HL-60/S4 (cell line): ENCODE data around the gene SIX5.

Experiments
- in situ Hi-C: fragments of 300-500 bp; cut with MboI; formaldehyde crosslinking; loops from 2 replicates; pipeline ENCODE4 v1.14.3; 2022; ENCODE audit warnings: low sequenced_read_pairs

SIX5 gene

DNA sequence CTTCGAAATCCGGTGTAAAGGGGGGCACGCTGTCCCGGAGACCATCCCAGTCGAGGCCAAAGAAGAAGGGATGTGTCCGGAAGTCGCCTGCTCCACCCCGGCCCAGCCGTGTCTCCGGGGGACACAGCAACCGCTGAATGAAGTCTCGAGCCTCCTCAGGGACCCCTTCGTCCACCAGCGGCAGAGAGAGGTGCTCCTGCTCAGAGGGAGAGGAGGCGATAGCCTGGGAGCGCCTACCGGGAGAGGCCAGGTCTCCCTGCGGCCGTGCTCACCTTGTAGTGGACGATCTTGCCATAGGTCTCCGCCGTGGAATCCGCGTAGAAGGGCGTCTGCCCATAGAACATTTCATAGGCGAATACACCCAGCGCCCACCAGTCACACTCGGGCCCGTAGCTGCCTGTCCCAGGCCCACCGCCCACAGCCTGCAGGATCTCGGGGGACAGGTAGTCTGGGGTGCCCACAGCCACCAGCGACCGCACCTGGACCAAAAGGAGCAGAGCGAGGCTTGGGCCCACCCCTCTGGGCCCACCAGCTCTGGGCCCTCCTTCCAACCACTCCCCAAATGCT lies 8.4 kb upstream of the SIX5 start:
- in situ Hi-C loops, result no loop called here

DNA sequence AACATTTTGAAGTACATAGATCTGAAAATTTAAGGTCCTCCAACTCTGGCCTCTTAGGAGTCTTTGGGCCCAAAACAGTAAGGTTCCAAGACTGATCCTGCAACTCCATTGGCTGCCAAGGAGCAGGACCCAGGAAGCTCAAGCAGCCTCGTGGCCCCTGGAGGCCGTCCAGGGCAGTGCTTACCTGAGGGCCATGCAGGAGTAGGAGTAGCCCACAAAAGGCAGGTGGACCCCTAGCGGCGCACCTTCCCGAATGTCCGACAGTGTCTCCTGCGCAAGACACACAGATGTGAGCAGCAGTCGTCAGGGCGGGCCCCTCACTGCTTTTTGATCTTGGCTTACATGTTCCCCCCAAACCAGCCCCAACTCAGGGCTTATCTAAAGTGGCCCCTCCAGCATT lies 5.7 kb upstream of the SIX5 start:
- in situ Hi-C loops, result no loop called here

DNA sequence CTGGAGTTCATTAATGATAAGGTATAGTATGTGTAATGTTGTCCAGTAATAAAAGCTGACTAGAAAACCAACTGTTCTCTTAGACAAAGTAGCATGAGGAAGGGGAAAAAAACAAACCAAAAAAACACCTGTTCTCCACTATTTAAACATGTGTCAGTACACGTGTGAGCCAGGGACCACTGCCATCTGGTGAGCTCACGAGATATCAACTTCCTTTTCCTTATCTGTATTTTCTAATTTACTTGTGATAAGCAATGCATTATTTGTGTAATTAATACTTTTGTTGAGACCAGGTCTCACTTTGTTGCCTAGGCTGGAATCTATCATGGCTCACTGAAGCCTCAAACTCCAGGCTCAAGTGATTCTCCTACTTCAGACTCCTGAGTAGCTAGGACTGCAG lies 4.3 kb upstream of the SIX5 start:
- in situ Hi-C loops, result no loop called here

DNA sequence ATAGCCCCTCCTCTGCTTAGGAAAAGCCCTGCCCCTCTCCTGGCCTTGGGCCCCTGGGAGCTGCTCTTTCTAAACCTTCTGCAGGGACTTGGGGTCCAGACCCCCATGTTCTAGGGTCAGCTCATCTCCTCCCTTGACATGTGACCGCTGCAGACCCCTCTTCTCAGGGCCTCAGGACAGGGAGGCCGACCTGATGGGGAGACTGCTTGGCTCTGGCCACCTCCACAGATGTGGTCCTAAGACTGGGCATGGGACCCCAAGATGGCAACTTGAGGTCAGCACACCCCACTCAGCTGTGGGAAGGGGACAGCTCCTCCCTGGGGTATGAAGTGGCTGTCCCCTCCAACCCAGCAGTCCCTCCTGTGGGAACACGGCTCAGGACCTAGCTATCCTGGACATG lies 3.9 kb upstream of the SIX5 start:
- in situ Hi-C loops, result no loop called here

DNA sequence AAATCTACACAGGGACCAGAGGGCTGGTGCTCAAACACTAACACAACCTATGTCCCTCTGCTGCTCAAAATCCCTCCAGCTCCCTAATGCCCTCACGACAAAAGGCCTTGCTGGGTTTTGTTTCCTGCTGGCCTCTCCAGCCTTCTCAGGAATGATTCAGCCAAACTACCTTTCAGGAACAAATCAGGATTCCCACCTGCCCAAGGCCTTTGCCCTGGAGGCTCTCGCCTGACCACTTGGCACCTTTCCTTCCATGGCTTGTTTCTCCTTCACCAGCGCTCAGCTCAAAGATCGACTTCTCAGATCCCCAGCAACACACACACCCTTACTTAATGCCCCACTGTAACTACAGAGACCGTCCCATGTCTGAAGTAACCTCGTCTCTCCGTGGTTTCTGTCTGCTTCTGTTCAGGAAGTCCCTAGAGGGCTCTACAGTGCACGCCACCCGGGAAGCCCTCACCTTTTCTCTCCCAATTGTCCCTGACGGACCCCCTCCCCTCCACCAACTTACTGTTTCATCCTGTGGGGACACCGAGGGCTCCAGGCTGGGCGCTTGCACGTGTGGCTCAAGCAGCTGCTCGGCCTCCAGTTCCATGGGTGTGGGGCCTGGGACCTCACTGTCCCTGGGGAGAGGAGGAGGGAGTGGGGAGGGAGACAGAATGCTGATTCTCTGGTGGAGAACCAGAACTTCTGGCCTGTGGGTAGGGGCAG lies 3.2 kb upstream of the SIX5 start:
- in situ Hi-C loops, result no loop called here

DNA sequence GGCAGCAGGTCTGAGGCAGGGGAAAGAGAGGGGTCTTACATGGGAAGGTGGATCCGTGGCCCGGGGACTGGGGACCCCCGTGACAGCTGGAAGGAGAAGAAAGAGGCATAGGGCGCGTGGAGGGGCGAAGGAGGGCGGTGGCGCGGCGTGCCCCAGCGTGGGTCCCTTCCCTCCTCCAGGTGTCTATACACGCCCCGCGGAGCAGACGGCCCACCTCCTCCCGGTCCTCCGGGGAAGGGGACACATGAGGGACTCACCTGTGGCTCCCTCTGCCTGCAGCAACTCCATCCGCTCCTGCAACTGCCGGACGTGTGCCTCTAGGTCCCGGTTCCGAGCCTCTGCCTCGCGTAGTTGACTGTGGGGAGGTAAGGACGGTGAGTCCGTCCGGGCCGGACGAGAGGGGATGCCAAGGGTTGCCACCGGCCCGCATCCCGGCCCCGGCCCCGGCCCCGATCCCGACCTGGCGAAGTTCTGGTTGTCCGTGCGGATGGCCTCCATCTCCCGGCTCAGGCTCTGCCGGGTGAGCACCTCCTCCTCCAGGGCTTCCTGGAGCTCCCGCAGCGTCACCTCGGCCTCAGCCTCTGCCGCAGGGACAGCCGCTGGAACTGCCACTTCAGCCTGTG lies 2.4 kb upstream of the SIX5 start:
- in situ Hi-C loops, result no loop called here

DNA sequence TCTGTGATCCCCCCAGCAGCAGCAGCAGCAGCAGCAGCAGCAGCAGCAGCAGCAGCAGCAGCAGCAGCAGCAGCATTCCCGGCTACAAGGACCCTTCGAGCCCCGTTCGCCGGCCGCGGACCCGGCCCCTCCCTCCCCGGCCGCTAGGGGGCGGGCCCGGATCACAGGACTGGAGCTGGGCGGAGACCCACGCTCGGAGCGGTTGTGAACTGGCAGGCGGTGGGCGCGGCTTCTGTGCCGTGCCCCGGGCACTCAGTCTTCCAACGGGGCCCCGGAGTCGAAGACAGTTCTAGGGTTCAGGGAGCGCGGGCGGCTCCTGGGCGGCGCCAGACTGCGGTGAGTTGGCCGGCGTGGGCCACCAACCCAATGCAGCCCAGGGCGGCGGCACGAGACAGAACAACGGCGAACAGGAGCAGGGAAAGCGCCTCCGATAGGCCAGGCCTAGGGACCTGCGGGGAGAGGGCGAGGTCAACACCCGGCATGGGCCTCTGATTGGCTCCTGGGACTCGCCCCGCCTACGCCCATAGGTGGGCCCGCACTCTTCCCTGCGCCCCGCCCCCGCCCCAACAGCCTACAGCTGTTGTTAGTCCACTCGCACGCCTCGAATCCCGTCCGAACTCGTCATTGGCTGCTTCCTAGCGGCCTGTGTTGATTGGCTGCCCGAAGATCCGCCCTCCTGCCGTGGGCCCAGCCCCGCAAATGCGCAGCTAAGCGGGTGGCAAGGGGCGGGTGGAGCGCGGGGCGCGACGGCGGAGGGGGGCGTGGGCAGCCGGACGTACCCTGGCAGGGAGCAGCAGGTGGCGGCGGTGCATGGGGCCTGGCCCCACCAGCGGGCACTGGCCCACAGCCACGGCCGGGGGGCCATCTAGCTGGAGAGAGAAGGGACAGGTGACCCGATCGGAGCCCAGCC lies 1.4 kb upstream of the SIX5 start:
- in situ Hi-C loops, result no loop called here

GRCh38 chr19:45769821-45770191 lies 754 bp upstream of the SIX5 start:
- in situ Hi-C loops, result no loop called here

DNA sequence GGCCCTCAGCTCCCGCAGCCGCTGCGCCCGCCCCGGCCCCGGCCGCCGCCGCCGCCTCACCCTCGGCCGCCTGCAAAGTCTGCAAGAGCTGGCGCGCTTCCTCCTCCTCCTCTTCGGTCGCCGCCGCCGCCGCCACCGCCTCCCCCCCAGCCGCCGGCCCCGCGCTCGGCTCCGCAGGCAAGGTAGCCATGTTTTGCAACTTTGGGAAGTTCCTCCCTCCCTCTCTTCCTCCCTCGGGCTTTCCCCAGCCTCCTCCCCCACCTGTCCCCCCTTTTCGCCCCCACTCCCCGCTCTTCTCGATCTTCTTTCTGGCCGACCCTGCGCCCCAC lies 433 bp downstream of the SIX5 start:
- in situ Hi-C loops, result no loop called here

DNA sequence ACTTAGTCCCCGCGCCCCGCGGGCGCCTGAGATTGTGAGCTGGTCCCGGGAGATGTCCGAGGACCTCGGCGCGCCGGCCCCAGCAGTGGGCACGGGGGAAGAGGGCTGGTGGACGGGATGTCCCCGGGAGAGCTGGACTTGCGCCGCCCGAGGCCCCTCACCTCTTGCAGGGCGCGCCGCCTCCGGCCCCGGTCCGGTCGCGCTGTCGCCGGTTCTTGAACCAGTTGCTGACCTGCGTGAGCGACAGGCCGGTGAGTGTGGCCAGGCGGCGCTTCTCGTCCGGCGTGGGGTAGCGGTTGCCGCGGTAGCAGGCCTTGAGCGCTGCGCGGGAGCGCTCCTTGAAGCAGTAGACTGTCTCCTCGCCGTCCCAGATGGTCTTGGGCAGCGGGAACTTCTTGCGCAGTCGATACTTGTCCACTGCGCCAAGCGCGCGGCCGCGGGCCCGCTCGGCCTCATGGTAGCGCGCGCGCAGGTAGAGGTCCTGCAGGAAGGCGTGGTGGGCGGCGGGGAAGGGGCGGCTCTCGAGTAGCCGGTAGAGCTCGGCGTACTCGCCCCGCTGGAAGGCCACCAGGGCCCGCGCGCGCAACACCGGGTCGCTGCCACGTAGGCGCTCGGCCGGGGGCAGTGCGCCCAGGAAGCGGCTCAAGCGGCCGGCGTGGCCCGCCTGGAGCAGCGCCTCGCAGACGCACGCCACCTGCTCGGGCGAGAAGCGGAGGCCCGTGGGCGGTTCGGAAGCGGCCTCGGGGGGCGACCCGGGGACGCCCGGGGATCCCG lies 984 bp downstream of the SIX5 start:
- in situ Hi-C loops, result no loop called here

GRCh38 chr19:45767410-45767880 lies 1.6 kb downstream of the SIX5 start:
- in situ Hi-C loops, result no loop called here

DNA sequence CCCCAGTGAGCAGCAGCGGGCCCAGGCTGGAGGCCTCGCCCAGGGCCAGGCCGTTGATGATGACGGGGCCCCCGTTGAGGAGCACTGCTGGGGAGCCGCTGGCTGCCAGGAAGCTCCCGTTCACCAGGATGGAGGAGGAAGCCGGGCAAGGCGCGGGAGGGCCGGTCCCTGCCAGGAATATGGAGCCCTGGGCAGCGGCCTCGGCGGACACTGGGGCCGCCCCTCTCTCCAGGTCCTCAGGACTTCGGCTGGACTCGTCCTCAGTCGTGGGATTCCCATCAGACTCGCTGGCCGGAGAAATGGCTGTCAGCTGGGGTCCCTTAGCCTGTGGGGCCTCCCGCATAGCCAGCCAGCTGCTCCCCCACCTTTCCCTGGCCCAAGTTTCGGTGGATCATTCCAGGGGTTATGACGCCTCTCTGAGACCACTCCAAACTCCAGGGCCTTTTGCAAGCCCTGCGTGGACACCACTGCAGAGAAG lies 2.1 kb downstream of the SIX5 start:
- in situ Hi-C loops, result no loop called here

GRCh38 chr19:45766296-45766868 lies 2.7 kb downstream of the SIX5 start:
- in situ Hi-C loops, result no loop called here

GRCh38 chr19:45765702-45766295 lies 3.3 kb downstream of the SIX5 start:
- in situ Hi-C loops, result no loop called here

DNA sequence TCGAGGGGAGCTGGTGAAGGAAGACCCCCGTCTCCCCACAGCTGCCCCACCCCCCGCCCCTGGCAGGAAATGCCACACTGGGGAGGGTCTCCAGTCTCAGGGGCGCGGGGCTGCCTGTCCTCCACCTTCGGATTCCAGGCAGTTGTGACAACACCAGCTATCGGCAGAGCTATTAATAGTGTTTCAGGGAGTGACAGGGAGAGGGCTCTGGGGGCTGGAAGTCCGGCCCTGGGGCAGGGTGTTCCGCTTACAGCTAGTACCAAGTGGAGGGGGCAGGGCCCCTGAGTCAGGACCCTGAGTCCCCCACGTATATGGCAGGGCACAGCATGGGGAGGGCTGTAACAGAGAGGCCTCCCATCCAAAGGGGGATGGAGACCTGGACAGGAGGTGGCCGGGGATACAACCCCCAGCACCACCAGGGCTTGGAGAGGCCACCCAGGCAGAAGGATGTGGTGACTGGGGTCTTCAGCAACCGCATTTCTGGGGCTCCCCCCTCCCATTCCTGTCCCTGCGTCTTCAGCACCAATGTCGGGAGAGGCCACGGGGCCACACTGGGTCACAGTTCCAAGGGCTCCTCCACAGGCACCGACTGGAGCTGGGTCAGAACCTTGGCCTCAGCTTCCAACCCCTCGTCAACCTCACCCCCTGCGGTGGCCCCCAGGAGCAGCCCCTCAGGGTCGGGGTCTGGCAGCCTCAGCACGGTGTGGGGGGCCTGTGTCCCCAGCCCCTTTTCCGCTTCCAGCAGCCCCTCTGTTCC lies 3.9 kb downstream of the SIX5 start:
- in situ Hi-C loops, result no loop called here

DNA sequence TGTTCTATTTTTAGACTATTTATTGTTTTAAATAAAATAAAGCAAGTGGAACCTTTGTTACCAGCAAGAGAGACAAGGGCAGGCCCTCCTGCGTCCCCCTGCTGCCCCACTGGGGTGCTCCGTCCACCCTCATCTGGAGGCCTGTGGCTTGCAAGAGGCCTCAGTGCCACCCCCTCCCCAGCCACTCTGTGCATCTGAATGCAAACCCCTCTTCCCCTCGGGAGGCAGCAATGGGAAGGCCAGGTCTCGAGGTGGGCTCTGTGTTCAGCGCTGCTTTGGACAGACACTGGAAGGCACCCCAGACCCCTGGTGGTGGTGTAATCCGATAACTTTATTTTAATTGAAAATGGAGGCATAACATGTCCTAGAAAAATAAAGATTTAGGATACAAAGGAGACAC lies 4.6 kb downstream of the SIX5 start:
- in situ Hi-C loops, result no loop called here

GRCh38 chr19:45763691-45764294 lies 5.3 kb downstream of the SIX5 start:
- in situ Hi-C loops, result no loop called here

- in situ Hi-C loops, result no loop called here
Measured at GRCh38 chr19:45762870-45763631, 6.0 kb downstream of the SIX5 start.
